ENCODE results near the gene PCSK1.

Gene PCSK1

DNA sequence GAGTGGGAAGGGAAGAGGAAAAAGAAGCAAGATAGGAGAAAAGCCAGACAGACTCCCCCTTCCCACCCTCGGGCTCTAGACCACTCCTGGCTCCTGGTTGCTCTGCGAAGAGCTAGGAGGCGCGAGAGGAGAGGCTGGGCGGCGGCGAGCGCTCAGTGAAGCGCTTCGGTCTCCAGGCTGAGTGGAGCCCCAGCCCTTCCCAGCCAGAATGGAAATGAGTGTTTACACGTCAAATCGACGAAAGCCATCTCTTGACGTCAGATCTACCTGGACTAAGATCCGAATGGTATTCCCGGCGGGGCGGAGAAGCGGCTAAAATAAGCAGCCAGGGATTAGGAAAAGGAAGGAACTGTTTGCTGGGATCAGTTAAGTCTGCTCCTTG, at the start of gene PCSK1:
PCSK1 (minus strand) TSS at position 183 of the 382 bp plus-strand sequence. CDS start 206 bp downstream, outside the sequence.
- DNase-seq (ENCODE audit: low read depth), result no peak

DNA sequence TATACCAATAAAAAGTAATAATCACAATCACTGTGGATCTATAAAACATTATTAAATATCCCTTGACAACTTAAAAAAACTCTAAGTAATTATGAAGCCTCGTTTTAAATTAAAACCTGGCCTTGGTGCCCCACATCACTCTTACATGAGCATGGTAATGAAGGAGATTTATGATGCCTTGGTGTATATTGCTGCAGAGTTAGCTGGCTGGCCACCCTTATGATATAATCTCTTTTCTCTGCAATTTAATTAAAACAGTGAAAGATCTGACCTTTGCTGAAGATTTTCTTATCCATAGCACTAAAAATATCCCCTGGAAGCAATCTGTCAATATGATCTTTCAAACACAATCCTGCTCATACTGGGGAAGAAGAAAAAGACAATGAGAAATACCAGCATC, 48.8 kb upstream of the PCSK1 start:
- no peak for DNase-seq (ENCODE audit: low read depth)

DNA sequence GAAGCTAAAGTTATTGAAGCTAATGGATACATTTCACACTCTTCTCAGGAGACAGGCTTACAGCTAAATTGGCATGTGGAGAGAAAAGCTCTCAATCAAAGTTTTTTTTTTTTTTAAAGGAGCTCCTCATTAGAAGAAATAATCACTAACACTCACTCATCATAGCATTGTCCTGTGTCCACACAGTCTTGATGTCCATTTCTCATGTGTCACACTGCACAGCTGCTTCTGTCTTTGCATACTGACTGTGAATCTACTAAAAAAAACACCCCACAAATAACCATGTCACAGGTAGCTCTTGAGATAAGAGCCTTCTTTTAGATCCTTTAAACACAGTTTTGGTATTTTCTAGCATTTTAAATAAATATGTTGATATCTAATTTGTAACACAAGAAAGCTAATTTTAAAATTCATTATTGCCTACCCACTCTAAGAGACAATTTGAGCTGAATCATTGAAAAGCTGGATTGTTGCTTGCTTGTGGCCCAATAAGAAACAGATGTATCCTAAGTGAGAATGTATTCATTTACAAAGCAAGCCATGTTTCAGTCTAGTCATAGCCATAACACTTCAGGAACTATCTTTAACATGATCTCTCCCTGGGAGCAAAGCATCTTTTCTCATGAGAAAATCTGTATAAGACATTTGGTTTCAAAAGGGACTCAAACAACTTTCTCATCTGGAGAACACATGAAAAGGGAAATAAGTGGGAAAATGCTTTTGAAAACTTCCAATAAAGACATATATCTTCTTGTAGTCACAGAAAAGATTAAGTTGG, 48.1 kb upstream of the PCSK1 start:
- no peak for DNase-seq (ENCODE audit: low read depth)

DNA sequence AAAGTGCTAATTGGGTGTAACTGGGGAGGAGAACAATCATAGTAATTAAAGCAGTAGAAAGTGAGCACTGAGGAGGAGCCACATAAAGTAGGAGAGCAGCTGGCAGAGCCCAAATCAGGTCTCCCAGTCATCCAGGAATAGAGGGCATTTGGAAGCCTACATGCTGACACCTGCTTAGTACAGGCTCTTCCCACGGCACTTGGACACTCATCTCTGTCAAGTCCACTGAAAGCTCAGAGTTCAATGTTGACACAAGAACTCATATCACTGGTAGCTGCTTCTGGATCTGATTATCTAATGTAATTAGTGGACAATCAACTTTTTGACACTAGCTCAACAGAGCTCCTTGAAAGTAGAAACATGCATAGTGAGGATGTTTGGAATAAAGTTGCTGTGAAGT, 45.9 kb upstream of the PCSK1 start:
- DNase-seq (ENCODE audit: low read depth), result no peak

DNA sequence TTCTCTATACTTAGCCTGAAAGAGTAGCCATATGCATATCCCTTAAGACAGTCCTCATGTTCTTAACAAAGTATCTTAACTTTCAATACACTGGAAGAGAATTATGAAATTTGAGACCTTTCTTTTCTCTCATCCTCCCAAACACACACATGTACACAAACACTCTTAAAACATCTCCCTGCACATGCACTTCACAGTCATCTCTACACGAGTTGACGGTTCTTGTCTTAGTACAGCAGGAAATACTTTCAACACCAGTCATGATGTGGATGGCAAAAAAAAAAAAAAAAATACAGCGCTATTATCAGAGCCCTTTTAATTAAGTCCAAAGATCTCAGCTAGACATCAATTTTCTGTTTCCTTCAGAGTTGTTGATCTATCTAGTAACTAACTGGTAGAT, 43.6 kb upstream of the PCSK1 start:
- DNase-seq (ENCODE audit: low read depth), result no peak

DNA sequence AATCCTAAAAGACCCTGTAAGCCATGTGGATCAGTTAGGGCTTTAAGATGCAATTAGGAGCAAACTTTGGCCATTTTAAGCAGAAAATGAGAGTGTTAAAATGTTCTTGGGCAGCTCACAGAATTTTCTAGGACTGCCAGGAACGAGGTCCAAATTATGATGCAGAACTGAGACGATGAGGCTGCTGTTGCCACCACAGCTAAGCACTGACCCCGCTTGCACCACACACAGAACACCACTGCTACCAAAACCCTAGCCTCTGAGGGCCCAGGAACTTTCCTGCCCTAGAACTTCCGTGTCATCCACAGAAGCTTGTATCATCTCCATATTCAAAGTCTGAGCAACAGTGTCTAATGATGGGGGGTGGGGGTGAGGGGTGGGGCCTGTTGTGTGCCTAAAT, 41.0 kb upstream of the PCSK1 start:
- no peak for DNase-seq (ENCODE audit: low read depth)

DNA sequence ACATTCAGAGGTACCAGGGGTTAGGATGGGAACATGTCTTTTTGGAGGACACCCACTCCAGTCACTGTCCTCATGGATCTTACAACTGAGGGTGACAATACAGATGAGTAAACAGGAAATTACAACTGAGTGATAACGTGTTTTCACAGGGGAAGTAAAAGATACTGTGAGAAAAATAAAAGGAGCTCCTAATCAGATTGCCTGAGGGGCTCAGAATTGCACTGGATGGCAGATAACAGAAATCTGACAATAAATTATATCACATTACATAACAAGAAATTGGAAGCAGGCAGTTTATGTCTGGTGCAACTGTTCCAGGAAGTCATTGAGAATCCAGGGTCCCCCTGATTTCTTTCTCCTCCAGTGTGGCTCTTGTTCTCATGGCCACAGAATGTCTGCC, 40.1 kb upstream of the PCSK1 start:
- DNase-seq (ENCODE audit: low read depth), result no peak

DNA sequence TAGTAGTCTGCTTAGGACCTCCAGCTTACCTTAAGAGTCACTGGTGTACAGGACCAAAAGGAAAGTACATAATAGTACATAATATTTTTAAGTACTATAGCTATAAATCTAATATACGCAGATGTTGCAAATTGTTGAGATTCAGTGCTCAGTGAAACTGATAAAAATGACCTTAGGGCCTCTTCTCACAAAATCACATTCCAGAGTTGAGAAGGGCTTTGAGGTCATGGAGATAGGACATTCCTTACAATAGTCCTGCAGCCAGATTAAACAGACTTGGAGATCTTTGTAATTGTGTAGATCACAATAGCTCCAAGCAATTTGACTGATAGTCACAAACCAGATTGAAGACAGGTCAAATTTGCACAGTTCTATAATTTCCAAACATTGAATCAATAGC, 37.7 kb upstream of the PCSK1 start:
- no peak for DNase-seq (ENCODE audit: low read depth)

DNA sequence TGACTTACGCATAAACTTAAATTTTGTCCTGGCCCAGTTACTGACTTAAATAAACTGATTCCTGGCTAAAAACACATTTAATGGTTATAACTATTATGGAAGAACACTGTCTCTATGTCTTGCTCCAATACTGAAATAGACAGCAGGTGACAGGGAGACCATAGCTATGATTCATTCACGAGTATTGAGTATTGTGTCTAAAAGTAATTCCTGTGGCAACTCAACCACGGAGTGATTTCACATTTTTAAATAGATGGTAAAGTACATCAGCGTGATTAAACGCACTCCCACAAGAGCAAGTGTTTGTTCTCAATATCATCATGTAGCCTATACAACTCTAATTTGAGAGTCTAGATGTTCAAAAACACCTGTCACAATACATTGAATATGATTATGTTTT, 35.9 kb upstream of the PCSK1 start:
- DNase-seq (ENCODE audit: low read depth), result no peak

DNA sequence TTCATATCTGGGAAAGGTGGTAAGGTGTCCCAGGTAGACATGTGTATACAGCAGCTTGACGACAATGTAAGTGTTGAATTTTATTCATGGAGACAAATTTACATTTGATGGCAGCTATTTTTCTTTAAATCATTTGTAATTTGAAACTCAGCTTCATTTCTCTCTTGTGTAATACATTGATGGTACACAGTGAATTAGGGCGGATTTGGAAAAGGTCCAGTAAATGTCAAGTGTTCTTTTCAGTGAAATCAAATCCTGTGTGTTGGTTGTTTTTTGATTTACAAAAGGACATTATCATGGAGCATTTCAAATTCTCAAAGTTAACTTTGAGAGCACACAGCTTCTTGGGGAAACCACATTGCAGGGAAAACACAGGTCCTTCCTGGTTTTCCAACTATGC, 30.0 kb upstream of the PCSK1 start:
- DNase-seq (ENCODE audit: low read depth), result no peak

DNA sequence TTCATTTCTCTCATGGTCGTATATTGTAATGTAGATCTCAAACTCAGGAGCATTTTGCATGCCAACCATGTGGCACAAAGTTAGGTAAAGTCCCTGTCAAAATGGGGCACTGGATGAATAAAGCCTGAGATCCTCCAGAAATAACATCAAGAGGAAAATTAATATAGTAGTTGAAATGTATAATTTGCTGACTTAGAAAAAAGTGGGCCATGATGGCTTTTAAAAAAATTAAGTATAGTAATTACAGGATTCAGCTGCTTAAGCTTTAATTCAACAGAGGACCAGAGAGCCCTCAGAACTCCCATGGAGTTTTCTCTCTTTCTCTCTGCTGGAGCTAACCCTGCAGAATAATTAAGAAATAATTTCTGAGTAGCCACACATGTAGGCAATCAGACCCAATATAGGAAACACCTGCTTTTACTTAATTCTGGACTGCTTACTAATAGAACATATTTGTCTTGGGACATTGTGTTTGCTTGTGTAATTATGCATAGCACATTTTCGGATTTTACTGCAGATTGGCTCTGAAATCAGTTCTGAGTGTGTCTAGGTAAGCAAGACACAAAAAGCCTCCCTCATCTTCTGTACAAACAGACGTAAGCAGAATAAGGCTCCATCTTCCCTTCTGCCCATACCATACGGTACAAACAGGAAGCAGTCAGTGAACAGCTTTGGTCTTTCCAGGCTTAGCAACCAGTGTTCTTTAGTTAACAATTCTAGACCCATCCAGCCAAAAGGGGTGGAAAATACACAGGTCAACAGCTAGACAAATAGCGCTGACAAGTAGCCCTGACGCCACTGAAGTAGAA, 26.5 kb upstream of the PCSK1 start:
- no peak for DNase-seq (ENCODE audit: low read depth)

DNA sequence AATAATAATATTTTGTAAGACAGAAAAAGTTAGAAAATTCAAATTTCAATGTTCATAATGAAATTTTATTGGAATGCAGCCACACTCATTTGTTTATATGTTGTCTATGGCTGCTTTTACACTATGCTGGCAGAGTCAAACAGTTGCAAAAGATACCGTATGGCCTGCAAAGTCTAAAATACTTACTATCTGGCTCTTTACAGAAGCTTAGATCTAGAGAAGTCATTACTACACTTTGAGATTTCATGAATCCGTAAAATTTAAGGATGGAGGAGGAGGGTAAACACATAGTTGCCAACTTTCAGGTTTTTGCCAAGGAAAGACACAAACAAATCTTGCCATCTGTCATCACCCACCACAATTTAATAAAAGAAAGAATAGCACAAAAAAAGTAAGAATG, 25.1 kb upstream of the PCSK1 start:
- no peak for DNase-seq (ENCODE audit: low read depth)

DNA sequence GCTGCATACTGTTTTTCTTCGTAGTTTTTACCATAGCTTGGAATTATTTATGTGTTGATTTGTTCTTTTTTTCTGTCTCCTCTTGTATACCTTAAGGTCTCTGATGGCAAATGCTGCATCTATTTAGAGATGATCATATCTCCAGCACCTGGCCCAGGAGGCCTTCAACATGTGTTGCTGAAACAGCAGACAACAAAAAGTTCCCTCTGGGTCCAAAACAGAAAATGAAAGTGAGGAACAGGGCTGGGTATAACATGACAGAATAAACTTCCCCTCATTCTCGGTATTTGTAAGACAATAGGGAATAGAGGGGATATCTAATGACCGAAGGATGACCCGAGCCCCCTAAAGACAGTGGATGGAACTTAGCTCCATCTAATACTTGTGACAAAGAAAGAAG, 22.7 kb upstream of the PCSK1 start:
- no peak for DNase-seq (ENCODE audit: low read depth)

DNA sequence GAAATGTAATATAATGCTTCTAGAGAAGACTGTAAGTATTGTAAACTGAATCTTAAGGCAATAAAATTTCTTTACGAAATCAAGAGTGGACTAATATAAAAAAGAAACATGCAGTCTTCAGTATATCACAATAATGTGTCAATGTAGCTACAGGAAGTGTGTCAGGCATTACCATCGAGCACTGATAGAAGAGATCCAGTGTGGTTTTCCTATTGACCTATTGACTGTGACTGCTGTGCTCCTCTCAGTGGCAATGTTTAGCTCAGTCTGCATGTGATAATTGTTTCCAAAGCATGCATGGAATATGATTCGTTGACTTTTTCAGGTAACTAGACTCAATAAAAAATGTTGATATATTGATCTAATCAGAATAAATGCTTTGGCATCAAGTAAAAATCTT, 20.3 kb upstream of the PCSK1 start:
- no peak for DNase-seq (ENCODE audit: low read depth)

DNA sequence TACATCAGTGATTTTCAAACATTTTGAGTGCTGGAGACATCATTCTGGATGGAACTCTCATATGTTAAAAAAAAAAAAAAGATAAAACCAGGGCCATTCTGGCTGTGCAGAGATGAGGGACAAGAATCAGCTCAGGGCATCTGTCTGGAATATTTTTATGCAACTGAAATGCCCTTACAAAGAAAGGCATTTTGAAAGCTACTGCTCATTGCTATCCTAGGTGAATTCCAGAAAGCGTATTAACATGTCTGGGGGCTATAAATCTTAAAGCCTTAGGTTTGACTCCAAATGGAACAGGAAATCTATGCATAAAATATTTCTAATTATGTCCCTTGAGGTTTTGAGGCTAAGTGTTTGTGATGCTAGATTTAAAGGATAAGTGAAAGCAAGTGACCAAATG, 14.9 kb upstream of the PCSK1 start:
- DNase-seq (ENCODE audit: low read depth), result no peak

DNA sequence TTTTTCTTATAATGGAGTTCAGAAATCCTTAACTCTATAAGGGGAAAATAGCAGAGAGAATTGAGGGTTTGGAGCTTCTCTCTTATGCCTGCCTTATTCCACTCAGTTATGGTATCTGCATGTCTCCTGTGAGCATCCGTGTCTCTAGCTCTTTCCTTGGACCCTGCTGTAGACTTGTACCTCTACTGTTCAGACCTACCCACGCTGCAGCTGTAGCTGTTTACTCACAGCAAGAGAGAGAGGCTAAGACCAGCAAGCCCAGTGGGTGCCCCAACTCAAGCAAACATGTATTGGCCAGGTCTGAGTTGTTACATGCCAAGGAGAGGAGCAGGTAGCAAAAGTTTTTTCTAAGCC, 7.1 kb upstream of the PCSK1 start:
- no peak for DNase-seq (ENCODE audit: low read depth)

DNA sequence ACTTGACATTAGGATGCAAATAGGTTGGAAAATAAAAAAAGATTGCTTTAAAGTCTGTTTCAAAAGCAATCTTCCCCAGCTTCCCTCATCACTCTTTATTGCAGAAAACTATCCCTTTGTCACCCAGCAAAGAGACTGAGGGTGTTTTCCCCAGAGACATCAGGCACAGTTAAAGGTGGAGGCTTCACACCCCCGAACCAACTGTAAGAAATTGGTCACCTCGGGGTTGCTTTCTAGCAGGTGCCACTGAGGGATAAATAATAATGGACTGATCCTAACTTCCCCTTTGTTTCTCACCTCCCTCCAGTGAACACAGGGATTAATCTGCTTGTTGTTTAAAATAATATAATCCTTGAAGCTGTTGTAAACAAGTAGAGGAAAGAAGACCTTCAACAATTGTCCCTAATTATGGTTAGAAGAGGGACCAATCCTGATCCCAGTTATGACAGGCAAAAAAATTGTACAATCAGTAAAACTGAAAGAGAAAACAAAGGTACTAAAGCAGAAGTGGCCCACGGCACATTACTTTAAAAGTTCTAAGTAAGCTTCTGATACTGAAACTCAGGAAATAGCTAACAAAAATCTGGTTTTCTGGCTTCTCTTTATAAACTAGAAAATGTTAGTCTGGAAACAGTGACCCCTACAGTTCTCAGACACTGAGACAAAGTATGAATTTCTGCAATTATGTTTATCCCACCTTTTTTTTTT, 6.6 kb upstream of the PCSK1 start:
- DNase-seq (ENCODE audit: low read depth), result no peak

DNA sequence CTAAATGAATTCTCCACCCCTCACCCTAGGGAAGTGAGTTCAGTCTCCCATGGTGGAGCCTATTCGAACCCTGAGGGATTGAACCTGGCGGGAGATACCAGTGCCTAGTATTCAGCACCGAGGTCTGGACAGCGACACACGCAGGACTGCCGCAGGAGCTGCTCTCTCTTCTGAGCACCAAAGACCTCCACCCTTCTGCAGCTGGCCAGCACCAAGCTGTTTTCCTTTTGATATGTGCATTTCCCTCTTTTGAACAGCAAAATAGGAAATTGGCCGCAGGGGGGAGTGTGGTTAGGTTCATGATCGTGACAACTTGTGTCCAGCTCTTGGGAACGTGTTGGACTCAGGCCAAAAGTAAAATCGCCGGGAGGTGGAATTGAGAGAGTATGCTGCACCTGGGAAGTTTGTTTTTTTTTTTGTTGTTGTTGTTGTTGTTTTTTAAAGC, 1.2 kb upstream of the PCSK1 start:
- peak; percentile 22 for DNase-seq (ENCODE audit: low read depth)

DNA sequence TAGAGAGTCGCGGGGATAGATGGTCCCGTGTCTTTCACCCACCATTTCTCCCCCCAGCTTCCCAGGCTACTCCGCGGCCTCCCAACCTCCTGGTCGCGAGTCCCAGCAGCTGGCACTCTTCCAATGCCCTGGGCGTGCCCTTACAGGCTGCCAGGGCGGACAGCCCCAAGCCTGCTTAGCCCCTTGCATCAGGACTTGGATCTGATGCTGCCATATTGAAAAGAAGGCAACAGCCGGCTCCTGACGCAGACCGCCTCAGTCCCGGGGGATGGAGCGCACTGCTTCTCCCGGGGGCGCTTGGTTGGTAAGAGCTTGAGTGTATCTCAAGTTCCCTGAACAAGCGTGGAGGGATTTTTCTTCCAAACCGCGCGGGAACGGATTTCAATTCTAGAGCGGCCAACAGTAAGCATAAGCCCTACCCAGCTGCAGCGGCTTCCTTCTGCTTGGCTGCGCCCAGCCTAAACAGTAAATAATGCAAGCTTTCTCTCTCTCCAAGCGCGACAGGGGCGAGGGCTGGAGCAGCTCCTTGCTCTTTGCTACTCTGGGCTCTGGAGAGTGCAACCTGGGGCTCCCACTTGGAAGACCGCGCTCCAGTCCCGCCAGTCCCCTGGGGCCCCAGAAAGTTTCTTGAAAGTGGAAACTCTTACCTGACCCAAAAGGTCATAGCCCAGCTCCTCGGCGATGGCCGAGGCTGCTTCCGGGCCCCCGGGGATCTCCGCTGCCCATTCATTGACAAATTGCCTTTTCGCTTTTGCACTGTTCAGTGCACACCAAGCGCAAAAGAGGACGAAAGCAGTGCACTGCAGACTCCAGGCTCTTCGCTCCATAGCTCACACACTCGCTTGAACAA, 607 bp downstream of the PCSK1 start:
- no peak for DNase-seq (ENCODE audit: low read depth)

DNA sequence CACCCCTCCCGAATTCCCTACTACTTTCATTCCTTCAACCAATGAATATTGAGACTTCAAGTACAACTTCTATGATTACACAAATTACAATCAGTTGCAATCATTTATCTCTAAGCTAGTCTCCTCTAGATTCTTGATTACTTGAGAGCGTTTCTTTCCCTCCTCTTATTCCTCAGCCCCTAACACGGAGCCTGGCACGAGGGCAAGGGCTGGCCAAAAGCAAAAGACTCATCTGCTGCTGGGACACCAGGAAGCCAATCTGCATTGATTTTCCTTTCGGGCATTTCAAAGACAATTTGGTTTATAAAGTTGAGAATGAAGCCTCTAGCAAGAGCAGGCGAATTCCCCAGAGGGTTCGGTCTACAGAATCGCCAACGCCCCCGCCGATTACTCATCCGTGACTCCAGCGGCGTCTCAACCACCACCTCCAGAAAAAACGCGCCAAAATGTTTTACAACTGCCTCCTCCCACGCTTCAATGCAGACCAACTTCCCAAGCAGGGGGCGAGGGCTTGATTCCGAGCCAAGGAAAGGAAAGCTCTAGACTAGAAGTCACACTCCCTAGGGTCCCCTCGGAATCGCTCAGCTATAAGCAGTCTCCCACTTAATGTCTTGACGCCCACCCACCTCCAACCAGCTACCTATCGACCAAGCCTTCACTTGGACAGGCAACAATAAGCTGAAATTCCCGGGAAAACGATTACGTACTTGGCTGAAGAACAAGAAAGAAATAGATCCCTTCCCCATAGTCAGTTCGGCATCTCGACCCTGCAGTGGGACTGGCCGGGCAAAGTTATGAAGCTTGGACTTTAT, 1.5 kb downstream of the PCSK1 start:
- DNase-seq (ENCODE audit: low read depth), result peak; percentile 7

DNA sequence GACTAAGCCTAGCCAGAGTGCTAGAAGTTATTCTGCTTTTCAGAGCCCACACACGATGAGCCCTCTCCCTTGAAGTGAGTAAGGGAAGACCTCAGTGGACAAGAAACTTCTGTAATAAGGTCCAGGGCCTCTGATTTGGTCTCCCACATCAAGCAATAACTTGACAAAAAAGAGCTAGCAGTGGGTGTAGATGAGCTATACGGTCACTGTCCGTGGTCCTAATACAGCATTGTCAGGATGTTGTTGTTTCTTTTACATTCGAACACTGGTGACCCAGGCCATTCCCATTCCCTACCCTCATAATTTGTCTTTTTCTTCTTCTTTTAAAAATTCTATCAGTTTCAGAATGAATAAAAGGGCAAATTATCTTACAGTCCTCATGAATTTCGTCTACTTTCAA, 5.2 kb downstream of the PCSK1 start:
- no peak for DNase-seq (ENCODE audit: low read depth)
